Measurements from ENCODE around the gene TSGA10. TPM values are rescaled to one million over a fixed set of nuclear protein-coding genes. Genes with fewer than 3 reads are reported as not detected.
A peak's percentile ranks its signal among the peaks of the same experiment; 100 is the strongest.

The TSGA10 gene
- total RNA-seq, 1 experiment from 2014 or later = 6.6 TPM

DNA sequence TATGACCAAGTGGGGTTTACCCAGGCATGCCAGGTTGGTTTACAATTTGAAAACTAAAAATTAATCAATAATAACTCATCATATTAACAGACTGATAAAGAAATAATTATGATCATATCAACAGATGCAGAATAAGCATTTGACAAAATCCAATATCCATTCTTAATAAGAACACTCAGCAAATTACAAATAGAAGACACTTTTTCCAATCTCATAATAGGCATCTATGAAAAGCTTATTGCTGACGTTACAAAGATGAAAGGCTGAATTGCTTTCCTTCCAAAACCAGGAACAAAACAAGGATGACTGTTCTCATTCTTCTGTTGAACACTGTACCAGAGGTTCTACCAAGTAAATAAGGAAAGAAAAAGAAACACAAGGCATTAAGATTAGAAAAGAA lies 68.4 kb downstream of the TSGA10 start:
- ChIA-PET RAD21 (ENCODE audit: low non-redundant PET in 1 of 2, low total read pairs in 2 of 2, uncharacterized antibody in 2 of 2, unreplicated experiment in 2 of 2) (no interaction called here), POLR2A (no interaction called here), CTCF (no interaction called here)
- no peak overlapping the region for H3K27ac ChIP-seq (ENCODE audit: low read depth, low read length)
- no peaks in the 10 kb centered on the region for H3K9me2 ChIP-seq (ENCODE audit: insufficient read depth)
- no peaks in the 10 kb centered on the region for H3K79me2 ChIP-seq (ENCODE audit: insufficient read depth, low read length)
- no peak for TF ChIP-seq SIN3A (IDR thresholded peaks at IDR 0.05; ENCODE audit: low read depth)
- TF ChIP-seq ZFX (IDR thresholded peaks at IDR 0.05) = no peak
- TF ChIP-seq, protein P1, sequence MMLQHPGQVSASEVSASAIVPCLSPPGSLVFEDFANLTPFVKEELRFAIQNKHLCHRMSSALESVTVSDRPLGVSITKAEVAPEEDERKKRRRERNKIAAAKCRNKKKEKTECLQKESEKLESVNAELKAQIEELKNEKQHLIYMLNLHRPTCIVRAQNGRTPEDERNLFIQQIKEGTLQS (IDR thresholded peaks at IDR 0.05) = no peak
- TF ChIP-seq, protein P2, sequence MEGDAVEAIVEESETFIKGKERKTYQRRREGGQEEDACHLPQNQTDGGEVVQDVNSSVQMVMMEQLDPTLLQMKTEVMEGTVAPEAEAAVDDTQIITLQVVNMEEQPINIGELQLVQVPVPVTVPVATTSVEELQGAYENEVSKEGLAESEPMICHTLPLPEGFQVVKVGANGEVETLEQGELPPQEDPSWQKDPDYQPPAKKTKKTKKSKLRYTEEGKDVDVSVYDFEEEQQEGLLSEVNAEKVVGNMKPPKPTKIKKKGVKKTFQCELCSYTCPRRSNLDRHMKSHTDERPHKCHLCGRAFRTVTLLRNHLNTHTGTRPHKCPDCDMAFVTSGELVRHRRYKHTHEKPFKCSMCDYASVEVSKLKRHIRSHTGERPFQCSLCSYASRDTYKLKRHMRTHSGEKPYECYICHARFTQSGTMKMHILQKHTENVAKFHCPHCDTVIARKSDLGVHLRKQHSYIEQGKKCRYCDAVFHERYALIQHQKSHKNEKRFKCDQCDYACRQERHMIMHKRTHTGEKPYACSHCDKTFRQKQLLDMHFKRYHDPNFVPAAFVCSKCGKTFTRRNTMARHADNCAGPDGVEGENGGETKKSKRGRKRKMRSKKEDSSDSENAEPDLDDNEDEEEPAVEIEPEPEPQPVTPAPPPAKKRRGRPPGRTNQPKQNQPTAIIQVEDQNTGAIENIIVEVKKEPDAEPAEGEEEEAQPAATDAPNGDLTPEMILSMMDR (IDR thresholded peaks at IDR 0.05 in 2 of 3, conservative IDR thresholded peaks at IDR 0.05 in 1 of 3; ENCODE audit: borderline replicate concordance in 1 of 3, insufficient read depth in 1 of 3, low read depth in 2 of 3, low read length in 2 of 3) = no peak
- no peak for TF ChIP-seq ELF1 (IDR thresholded peaks at IDR 0.05; ENCODE audit: borderline replicate concordance, low read depth)
- no peak for TF ChIP-seq SRF (IDR thresholded peaks at IDR 0.05; ENCODE audit: low read depth)
- TF ChIP-seq TCF7L2 (IDR thresholded peaks at IDR 0.05; ENCODE audit: borderline replicate concordance, extremely low read depth, insufficient read depth, insufficient read length) = no peak
- TF ChIP-seq CEBPB (IDR thresholded peaks at IDR 0.05; ENCODE audit: low read depth) = no peak
- no TSS peak for BruUV-seq (replicated peaks)
- no peak overlapping the region for H2AFZ ChIP-seq (ENCODE audit: low read depth, low read length, poor library complexity, severe bottlenecking)
- H3K4me3 ChIP-seq (replicated peaks in 1 of 2; ENCODE audit: low read depth in 1 of 2, low read length in 2 of 2) = no peak overlapping the region
- no peak overlapping the region for H3K9ac ChIP-seq (ENCODE audit: low read length)
- H3K9me3 ChIP-seq (ENCODE audit: control insufficient read depth in 1 of 2, insufficient read depth in 1 of 2, low read depth in 1 of 2, low read length in 2 of 2) = no peaks in the 10 kb centered on the region
- ATAC-seq = no peak
- no peak overlapping the region for H3K4me2 ChIP-seq (ENCODE audit: low read length)
- H3K4me1 ChIP-seq (ENCODE audit: control insufficient read depth in 1 of 2, insufficient read depth in 2 of 2, low read length in 2 of 2) = no peaks in the 10 kb centered on the region
- intact Hi-C loops (cut with micrococcal nuclease) = loop anchor here (5.0 kb wide), 2 partner anchors 91 to 406 kb away; partner anchors contain the start of gene REV1
- H4K20me1 ChIP-seq (ENCODE audit: insufficient read depth) = no peaks in the 10 kb centered on the region
- DNase-seq (ENCODE audit: low read depth, low spot score) = no peak
- H3K36me3 ChIP-seq (ENCODE audit: control insufficient read depth in 1 of 2, insufficient read depth in 2 of 2, low read length in 2 of 2) = no peaks in the 10 kb centered on the region
- no peaks in the 10 kb centered on the region for H3K27me3 ChIP-seq (ENCODE audit: insufficient read depth, low read length)

DNA sequence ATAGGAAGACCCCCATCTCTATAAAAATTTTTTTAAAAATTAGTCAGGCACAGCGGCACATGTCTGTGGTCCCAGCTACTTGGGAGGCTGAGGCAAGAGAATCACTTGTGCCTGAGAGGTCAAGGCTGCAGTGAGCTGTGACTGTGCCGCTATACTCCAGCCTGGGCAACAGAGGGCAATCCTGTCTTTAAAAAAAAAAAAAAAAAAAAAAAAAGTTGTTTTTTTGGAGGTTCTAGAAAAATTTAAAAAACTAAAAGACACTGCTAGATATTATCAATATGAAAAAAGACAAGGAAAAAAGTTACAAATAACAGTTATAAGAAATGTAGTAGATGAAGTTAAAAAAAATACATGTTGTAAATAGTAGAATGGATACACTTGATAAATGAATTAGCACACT lies 69.3 kb downstream of the TSGA10 start:
- no peaks in the 10 kb centered on the region for H3K9me3 ChIP-seq (ENCODE audit: control insufficient read depth in 1 of 2, insufficient read depth in 1 of 2, low read depth in 1 of 2, low read length in 2 of 2)
- TF ChIP-seq RAD21 (IDR thresholded peaks at IDR 0.05; ENCODE audit: low read depth) (peak; percentile 52), ZNF274 (IDR thresholded peaks at IDR 0.05; ENCODE audit: low read depth, low read length) (no peak), CBX3 (IDR thresholded peaks at IDR 0.05; ENCODE audit: low read depth) (no peak), EGR1 (IDR thresholded peaks at IDR 0.05; ENCODE audit: low read depth) (no peak)
- TF ChIP-seq, protein P3, sequence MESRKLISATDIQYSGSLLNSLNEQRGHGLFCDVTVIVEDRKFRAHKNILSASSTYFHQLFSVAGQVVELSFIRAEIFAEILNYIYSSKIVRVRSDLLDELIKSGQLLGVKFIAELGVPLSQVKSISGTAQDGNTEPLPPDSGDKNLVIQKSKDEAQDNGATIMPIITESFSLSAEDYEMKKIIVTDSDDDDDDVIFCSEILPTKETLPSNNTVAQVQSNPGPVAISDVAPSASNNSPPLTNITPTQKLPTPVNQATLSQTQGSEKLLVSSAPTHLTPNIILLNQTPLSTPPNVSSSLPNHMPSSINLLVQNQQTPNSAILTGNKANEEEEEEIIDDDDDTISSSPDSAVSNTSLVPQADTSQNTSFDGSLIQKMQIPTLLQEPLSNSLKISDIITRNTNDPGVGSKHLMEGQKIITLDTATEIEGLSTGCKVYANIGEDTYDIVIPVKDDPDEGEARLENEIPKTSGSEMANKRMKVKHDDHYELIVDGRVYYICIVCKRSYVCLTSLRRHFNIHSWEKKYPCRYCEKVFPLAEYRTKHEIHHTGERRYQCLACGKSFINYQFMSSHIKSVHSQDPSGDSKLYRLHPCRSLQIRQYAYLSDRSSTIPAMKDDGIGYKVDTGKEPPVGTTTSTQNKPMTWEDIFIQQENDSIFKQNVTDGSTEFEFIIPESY (IDR thresholded peaks at IDR 0.05; ENCODE audit: extremely low read depth, insufficient replicate concordance, low read length) = no peak
- TF ChIP-seq, protein P2 (IDR thresholded peaks at IDR 0.05 in 2 of 3, conservative IDR thresholded peaks at IDR 0.05 in 1 of 3; ENCODE audit: borderline replicate concordance in 1 of 3, insufficient read depth in 1 of 3, low read depth in 2 of 3, low read length in 2 of 3) = peak; percentile 25 to 49 (median 46); a peak in 5 of 6 replicates
- no peak for DNase-seq (ENCODE audit: low read depth, low spot score)
- ChIA-PET CTCF (interaction anchor here (0.7 kb wide), 2 partner anchors 267 to 471 kb away, joined by 3 to 4 read pairs; no protein-coding TSS in a partner anchor), RAD21 (ENCODE audit: low non-redundant PET in 1 of 2, low total read pairs in 2 of 2, uncharacterized antibody in 2 of 2, unreplicated experiment in 2 of 2) (no interaction called here), POLR2A (no interaction called here)
- H3K4me2 ChIP-seq (ENCODE audit: low read length) = no peak overlapping the region
- no peaks in the 10 kb centered on the region for H3K79me2 ChIP-seq (ENCODE audit: insufficient read depth, low read length)
- H3K9ac ChIP-seq (ENCODE audit: low read length) = no peak overlapping the region
- no peak overlapping the region for H2AFZ ChIP-seq (ENCODE audit: low read depth, low read length, poor library complexity, severe bottlenecking)
- H3K27ac ChIP-seq (ENCODE audit: low read depth, low read length) = no peak overlapping the region
- no peaks in the 10 kb centered on the region for H3K4me1 ChIP-seq (ENCODE audit: control insufficient read depth in 1 of 2, insufficient read depth in 2 of 2, low read length in 2 of 2)
- ATAC-seq = peak; percentile 72
- BruUV-seq (replicated peaks) = no TSS peak
- no peaks in the 10 kb centered on the region for H3K36me3 ChIP-seq (ENCODE audit: control insufficient read depth in 1 of 2, insufficient read depth in 2 of 2, low read length in 2 of 2)
- H3K4me3 ChIP-seq (replicated peaks in 1 of 2; ENCODE audit: low read depth in 1 of 2, low read length in 2 of 2) = no peak overlapping the region
- intact Hi-C loops (cut with micrococcal nuclease) = loop anchor here (1.0 to 5.0 kb wide), 3 partner anchors 92 to 407 kb away; partner anchors contain the start of genes REV1 and TXNDC9
- H3K9me2 ChIP-seq (ENCODE audit: insufficient read depth) = no peaks in the 10 kb centered on the region
- no peaks in the 10 kb centered on the region for H4K20me1 ChIP-seq (ENCODE audit: insufficient read depth)
- no peaks in the 10 kb centered on the region for H3K27me3 ChIP-seq (ENCODE audit: insufficient read depth, low read length)

Data from HCT116 (cell line).